22Rv1 (cell line): Measurements from ENCODE around the gene MT1B.

ENCODE experiments used
- H3K27ac ChIP-seq: fragments of 450-650 bp; 2 replicates; pipeline ENCODE4 v1.5.1; 2017
- ZFX ChIP-seq: fragments of 450-650 bp; IDR thresholded peaks from 2 replicates; pipeline ENCODE4 v1.6.1; 2017; ENCODE audit warnings: antibody characterized with exemption, borderline replicate concordance
- TF ChIP-seq, protein P1 (sequence below): fragments of 450-650 bp; IDR thresholded peaks from 2 replicates; pipeline ENCODE4 v1.5.1; 2017; ENCODE audit warnings: mild to moderate bottlenecking

The MT1B gene

DNA sequence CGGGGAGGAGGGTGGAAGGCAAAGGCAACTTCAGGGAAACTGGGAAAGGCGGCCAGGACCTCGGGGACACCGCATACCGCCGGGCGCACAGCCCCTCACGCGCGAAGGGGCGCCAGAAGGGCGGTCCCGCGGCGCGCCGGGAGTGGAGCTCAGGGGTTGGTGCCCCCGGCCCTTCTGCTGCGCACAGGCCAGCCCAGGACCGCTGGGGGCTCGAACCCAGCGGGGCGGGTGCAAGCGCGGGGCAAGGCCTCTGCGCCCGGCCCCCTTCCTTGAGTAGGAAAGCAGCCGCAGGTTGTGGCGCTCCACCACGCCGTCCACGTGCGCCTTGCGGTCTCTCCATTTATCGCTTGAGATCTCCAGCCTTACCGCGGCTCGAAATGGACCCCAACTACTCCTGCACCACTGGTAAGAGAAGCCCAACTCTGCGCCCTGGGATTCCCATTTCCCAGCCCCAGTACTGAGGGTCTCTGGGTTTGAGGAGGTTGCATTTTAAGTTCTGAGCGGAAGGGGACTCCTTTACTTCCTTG is 16.2 kb upstream of the MT1B start:
- no peak overlapping the region for H3K27ac ChIP-seq
- TF ChIP-seq, protein P1, sequence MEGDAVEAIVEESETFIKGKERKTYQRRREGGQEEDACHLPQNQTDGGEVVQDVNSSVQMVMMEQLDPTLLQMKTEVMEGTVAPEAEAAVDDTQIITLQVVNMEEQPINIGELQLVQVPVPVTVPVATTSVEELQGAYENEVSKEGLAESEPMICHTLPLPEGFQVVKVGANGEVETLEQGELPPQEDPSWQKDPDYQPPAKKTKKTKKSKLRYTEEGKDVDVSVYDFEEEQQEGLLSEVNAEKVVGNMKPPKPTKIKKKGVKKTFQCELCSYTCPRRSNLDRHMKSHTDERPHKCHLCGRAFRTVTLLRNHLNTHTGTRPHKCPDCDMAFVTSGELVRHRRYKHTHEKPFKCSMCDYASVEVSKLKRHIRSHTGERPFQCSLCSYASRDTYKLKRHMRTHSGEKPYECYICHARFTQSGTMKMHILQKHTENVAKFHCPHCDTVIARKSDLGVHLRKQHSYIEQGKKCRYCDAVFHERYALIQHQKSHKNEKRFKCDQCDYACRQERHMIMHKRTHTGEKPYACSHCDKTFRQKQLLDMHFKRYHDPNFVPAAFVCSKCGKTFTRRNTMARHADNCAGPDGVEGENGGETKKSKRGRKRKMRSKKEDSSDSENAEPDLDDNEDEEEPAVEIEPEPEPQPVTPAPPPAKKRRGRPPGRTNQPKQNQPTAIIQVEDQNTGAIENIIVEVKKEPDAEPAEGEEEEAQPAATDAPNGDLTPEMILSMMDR, result no peak
- no peak for TF ChIP-seq ZFX

GRCh38 chr16:56636616-56637413 is 14.9 kb upstream of the MT1B start:
- TF ChIP-seq, protein P1, result no peak
- TF ChIP-seq ZFX, result no peak
- no peak overlapping the region for H3K27ac ChIP-seq

- TF ChIP-seq, protein P1, result no peak
- TF ChIP-seq ZFX, result no peak
- H3K27ac ChIP-seq, result no peak within 1 kb of the TSS
These were observed 13.6 kb upstream of the MT1B start, which contains the start of gene MT1A for GRCh38 chr16:56637814-56638750. Gene MT1A, plus strand, starts transcription at chr16:56638666. Its CDS starts 73 bp downstream, at chr16:56638739.

DNA sequence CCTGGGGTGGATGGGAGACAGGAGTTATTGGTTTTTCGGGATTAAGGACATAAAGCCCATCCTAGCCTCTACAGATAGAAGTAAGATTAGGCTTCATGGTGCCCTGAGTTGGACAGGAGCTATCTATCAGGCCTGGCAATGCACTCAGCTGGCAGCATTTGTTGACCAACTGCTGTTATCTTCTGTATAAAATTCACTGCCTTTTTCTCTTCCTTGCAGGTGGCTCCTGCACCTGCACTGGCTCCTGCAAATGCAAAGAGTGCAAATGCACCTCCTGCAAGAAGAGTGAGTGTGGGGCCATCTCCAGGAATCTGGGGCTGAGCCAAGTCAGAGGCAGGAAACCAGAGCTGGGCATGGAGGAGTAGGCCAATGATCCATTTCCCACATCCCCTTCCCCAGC is 12.6 kb upstream of the MT1B start:
- no peak for TF ChIP-seq ZFX
- TF ChIP-seq, protein P1, result no peak
- no peak overlapping the region for H3K27ac ChIP-seq

GRCh38 chr16:56640076-56640475 is 11.6 kb upstream of the MT1B start:
- H3K27ac ChIP-seq, result no peak overlapping the region
- TF ChIP-seq, protein P1, result no peak
- no peak for TF ChIP-seq ZFX

DNA sequence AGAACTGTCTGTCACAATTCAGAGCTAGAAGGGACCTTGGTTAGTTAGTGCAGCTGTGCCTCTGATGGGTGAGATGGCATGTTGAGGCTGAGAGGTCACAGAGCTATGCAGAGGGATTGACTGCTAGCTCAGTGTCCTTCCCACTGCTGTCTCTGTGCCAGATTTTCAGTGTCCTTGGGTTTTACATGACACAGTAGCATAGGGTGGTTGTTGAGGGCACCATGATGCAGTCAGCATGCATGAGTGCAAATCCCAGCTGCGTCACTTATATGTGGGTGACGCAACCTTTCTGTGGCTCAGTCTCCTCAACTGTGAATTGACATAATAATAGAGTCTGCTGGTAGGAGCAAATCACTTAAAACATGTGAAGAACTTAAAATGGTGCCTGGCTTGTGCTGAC is 10.5 kb upstream of the MT1B start:
- no peak for TF ChIP-seq ZFX
- TF ChIP-seq, protein P1, result no peak
- H3K27ac ChIP-seq, result no peak overlapping the region
